HG03064 (cell line): Measurements from ENCODE around the gene SHB.
"Not testable (repeated sequence)": the region's sequence is repeated elsewhere in the genome, so short reads cannot be mapped to it uniquely, and the experiment has no call there.

Experiments
- ATAC-seq: cut with Tn5 transposase; IDR thresholded peaks from one replicate; pipeline ENCODE4 v1.9.1; 2021; ENCODE audit warnings: low read depth; ENCODE audit not compliant: unreplicated experiment

SHB gene

GRCh38 chr9:38045939-38046338, 23.1 kb downstream of the SHB start:
- not testable (repeated sequence) for ATAC-seq

GRCh38 chr9:38044706-38045105, 24.3 kb downstream of the SHB start:
- ATAC-seq, result no peak

- no peak for ATAC-seq
Observed at GRCh38 chr9:38043931-38044623, 24.9 kb downstream of the SHB start.

- no peak for ATAC-seq
Observed at GRCh38 chr9:38042626-38043357, 26.2 kb downstream of the SHB start.

- ATAC-seq, result no peak
Observed at GRCh38 chr9:38041564-38042243, 27.3 kb downstream of the SHB start.

- no peak for ATAC-seq
Observed at GRCh38 chr9:38039907-38040682, 28.9 kb downstream of the SHB start.

- no peak for ATAC-seq
Observed at GRCh38 chr9:38039090-38039906, 29.7 kb downstream of the SHB start.

- no peak for ATAC-seq
Observed at GRCh38 chr9:38038307-38039089, 30.5 kb downstream of the SHB start.

- no peak for ATAC-seq
Observed at GRCh38 chr9:38037981-38038306, 31.1 kb downstream of the SHB start.

- ATAC-seq, result no peak
Observed at GRCh38 chr9:38036359-38037084, 32.5 kb downstream of the SHB start.

- no peak for ATAC-seq
Observed at GRCh38 chr9:38035873-38036272, 33.2 kb downstream of the SHB start.

GRCh38 chr9:38033941-38034340, 35.1 kb downstream of the SHB start:
- no peak for ATAC-seq

GRCh38 chr9:38032266-38033110, 36.5 kb downstream of the SHB start:
- ATAC-seq, result no peak

- no peak for ATAC-seq
Observed at GRCh38 chr9:38031594-38031993, 37.4 kb downstream of the SHB start.

- no peak for ATAC-seq
Observed at GRCh38 chr9:38030658-38031057, 38.4 kb downstream of the SHB start.

GRCh38 chr9:38029915-38030638, 39.0 kb downstream of the SHB start:
- ATAC-seq, result no peak

GRCh38 chr9:38027714-38028113, 41.3 kb downstream of the SHB start:
- ATAC-seq, result no peak
